Stimulated activated CD4-positive, alpha-beta T cell treated with anti-CD3 and anti-CD28 coated beads, Interleukin-2, amount 100 ng/mL, for 24 hours (primary cell): ENCODE data around the gene PTPN2.
"Not testable (repeated sequence)": the region's sequence is repeated elsewhere in the genome, so short reads cannot be mapped to it uniquely, and the experiment has no call there.

Experiments
- DNase-seq, 2 donors: peaks; one replicate each; pipeline ENCODE4 v3.0.0-alpha.2; 2020

Gene PTPN2

GRCh38 chr18:12890964-12891363, 6.9 kb upstream of the PTPN2 start:
- no peak for DNase-seq

- DNase-seq = peak in 1 of 2 donors; percentile 19
Measured at GRCh38 chr18:12886498-12887126, 2.6 kb upstream of the PTPN2 start.

- no peak for DNase-seq
Measured at GRCh38 chr18:12885500-12885899, 1.5 kb upstream of the PTPN2 start.

- no peak for DNase-seq
Measured at GRCh38 chr18:12884406-12885323, 628 bp upstream of the PTPN2 start.

- DNase-seq = no peak
Measured at GRCh38 chr18:12883372-12883683, 709 bp downstream of the PTPN2 start.

GRCh38 chr18:12882453-12883371, 1.3 kb downstream of the PTPN2 start:
- DNase-seq = no peak

- no peak for DNase-seq
Measured at GRCh38 chr18:12880541-12880910, 3.5 kb downstream of the PTPN2 start.

- DNase-seq = no peak
Measured at GRCh38 chr18:12879840-12880540, 4.0 kb downstream of the PTPN2 start.

- DNase-seq = not testable (repeated sequence)
Measured at GRCh38 chr18:12874992-12875391, 9.0 kb downstream of the PTPN2 start.

GRCh38 chr18:12873961-12874567, 10.0 kb downstream of the PTPN2 start:
- DNase-seq = not testable (repeated sequence)

GRCh38 chr18:12872408-12872807, 11.6 kb downstream of the PTPN2 start:
- no peak for DNase-seq

- DNase-seq = no peak
Measured at GRCh38 chr18:12868576-12868975, 15.5 kb downstream of the PTPN2 start.

- no peak for DNase-seq
Measured at GRCh38 chr18:12867441-12868123, 16.5 kb downstream of the PTPN2 start.

GRCh38 chr18:12863687-12864216, 20.3 kb downstream of the PTPN2 start:
- no peak for DNase-seq

- DNase-seq = no peak
Measured at GRCh38 chr18:12862874-12863482, 21.1 kb downstream of the PTPN2 start.

GRCh38 chr18:12862467-12862866, 21.6 kb downstream of the PTPN2 start:
- no peak for DNase-seq

GRCh38 chr18:12861637-12862036, 22.4 kb downstream of the PTPN2 start:
- no peak for DNase-seq

- no peak for DNase-seq
Measured at GRCh38 chr18:12860530-12860929, 23.5 kb downstream of the PTPN2 start.

- DNase-seq = no peak
Measured at GRCh38 chr18:12858991-12859390, 25.0 kb downstream of the PTPN2 start.

GRCh38 chr18:12857991-12858544, 26.0 kb downstream of the PTPN2 start:
- no peak for DNase-seq
